Measurements from ENCODE around the gene CFAP99. TPM values are rescaled to one million over a fixed set of nuclear protein-coding genes. Genes with fewer than 3 reads are reported as not detected.

The CFAP99 gene
- total and polyA plus RNA-seq, 2 of the 4 experiments (the other 2 are of a cell fraction), result not detected

DNA sequence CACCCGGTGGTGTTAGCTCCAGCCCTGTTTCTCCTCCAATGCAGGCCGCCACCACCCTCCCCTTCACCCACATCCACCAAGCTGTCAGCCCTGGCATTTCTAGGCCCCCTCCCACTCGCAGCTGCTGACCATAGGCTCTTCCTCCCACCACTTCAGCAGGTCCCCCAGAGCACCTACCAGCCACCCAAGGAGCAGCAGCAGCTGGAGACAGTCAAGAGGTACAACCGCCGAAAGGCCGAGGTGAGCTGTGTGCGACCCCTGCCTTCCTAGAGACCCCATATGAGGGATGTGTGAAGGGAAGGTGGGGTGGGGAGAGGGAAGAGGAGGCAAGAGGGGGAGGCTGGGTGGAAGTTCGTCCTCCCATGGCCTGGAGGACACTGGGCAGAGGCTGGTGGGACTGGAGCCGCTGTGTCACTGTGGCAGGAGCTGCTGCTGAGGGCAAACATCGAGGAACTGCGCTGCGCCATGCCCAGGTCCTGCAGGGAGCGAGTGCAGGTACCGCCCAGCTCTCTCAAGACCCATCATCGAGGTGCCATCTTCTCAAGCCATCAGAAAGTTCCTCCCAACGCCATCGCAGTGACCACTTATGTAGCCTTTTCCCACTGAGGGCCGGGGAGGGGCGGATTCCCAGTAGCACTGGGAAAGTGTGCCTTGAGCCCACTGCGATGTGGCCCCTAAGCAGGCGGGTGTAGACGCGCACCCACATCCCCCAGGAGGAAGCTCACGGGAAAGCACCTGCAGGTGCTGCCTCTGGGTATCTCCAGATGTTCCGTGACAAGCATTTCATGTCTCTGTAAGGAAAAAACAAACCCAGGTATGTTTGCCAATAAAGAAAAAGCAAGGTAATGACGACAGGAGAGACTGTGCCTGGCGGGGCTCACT is 31.0 kb downstream of the CFAP99 start:
- Histone ChIP-seq H3K23ac (ENCODE audit: low read depth, low read length) (no peak overlapping the region), H4K8ac (ENCODE audit: low read depth in 2 of 2, low read length in 2 of 2) (no peak overlapping the region), H2BK20ac (ENCODE audit: low read depth, low read length) (no peak overlapping the region), H3K9ac (ENCODE audit: low read depth, low read length) (no peak overlapping the region), H4K5ac (ENCODE audit: low read depth, low read length) (no peak overlapping the region), H3K27ac (ENCODE audit: insufficient read depth, low read length) (no peak overlapping the region), H3K14ac (replicated peaks; ENCODE audit: low read depth, low read length) (no peak overlapping the region), H2AK9ac (replicated peaks; ENCODE audit: low read depth, low read length, poor library complexity) (no peak overlapping the region), H3K56ac (ENCODE audit: extremely low read depth, insufficient read depth, low read length) (no peak overlapping the region), H3K4me3 (ENCODE audit: insufficient read depth, low read depth, low read length) (no peak overlapping the region), H2BK5ac (ENCODE audit: low read depth, low read length, poor library complexity, severe bottlenecking) (no peak overlapping the region), H3K4ac (ENCODE audit: low read depth, low read length) (no peak overlapping the region), H2AFZ (replicated peaks; ENCODE audit: low read length, poor library complexity) (no peak overlapping the region), H3K4me1 (ENCODE audit: control insufficient read depth, insufficient read depth, low read length) (no peaks in the 10 kb centered on the region), H4K20me1 (ENCODE audit: insufficient read depth, low read length) (no peaks in the 10 kb centered on the region; the same call in 1 of the 2 replicates), H3K27me3 (ENCODE audit: control insufficient read depth, insufficient read depth, low read length) (peaks cover 24% of the 10 kb centered on the region), H4K91ac (ENCODE audit: insufficient read depth, low read depth, low read length) (no peak overlapping the region), H3K9me1 (ENCODE audit: insufficient read depth, low read length) (no peaks in the 10 kb centered on the region), H2BK120ac (ENCODE audit: low read depth, low read length) (no peak overlapping the region), H2AK5ac (ENCODE audit: low read depth, low read length) (no peak overlapping the region), H2BK15ac (ENCODE audit: low read depth, low read length) (no peak overlapping the region), H3K4me2 (ENCODE audit: low read depth, low read length) (no peak overlapping the region), H3K9me3 (ENCODE audit: control insufficient read depth, insufficient read depth, low read length) (no peaks in the 10 kb centered on the region), H3K18ac (ENCODE audit: low read depth, low read length) (no peak overlapping the region), H3K36me3 (ENCODE audit: control insufficient read depth, insufficient read depth, low read length) (no peaks in the 10 kb centered on the region), H3K79me1 (ENCODE audit: low read depth in 1 of 2, low read length in 2 of 2) (no peaks in the 10 kb centered on the region)
- BruUV-seq (replicated peaks), result no TSS peak
- ATAC-seq (ENCODE audit: low read depth), result no peak
- POLR2A ChIA-PET (ENCODE audit: unreplicated experiment), result no interaction called here
- dilution Hi-C loops (cut with HindIII; ENCODE audit: low sequenced_read_pairs, unreplicated experiment), result no loop called here
- in situ Hi-C loops (cut with MboI; ENCODE audit: low sequenced_read_pairs), result no loop called here
- WGBS, 2 experiments (ENCODE audit: extremely low coverage in 2 of 2, insufficient read length in 1 of 2), result 79% methylated on average over 11 of the region's 27 CpGs; no CpG with 5 or more reads in 1 of the 2 experiments
- no peak for DNase-seq
- intact Hi-C loops (cut with micrococcal nuclease), result no loop called here
- CTCF ChIA-PET, result no interaction called here
- TF ChIP-seq NFE2L2 (IDR thresholded peaks at IDR 0.05; ENCODE audit: low read depth, low read length) (no peak), RFX5 (IDR thresholded peaks at IDR 0.05; ENCODE audit: low read depth, low read length) (no peak), SMC3 (IDR thresholded peaks at IDR 0.05; ENCODE audit: low read depth, low read length) (no peak), MXI1 (IDR thresholded peaks at IDR 0.05; ENCODE audit: borderline replicate concordance, low read depth, low read length) (no peak), FOS (IDR thresholded peaks at IDR 0.05; ENCODE audit: low read depth, low read length) (no peak), RAD21 (IDR thresholded peaks at IDR 0.05; ENCODE audit: low read length) (no peak), MAFK (IDR thresholded peaks at IDR 0.05; ENCODE audit: low read depth, low read length) (no peak), BHLHE40 (IDR thresholded peaks at IDR 0.05; ENCODE audit: low read depth, low read length) (no peak), POLR2A (IDR thresholded peaks at IDR 0.05; ENCODE audit: low read depth, low read length) (no peak), RCOR1 (IDR thresholded peaks at IDR 0.05; ENCODE audit: insufficient replicate concordance, low read length) (no peak), CEBPB (IDR thresholded peaks at IDR 0.05; ENCODE audit: low read depth, low read length) (no peak), CHD1 (IDR thresholded peaks at IDR 0.05; ENCODE audit: low read depth, low read length) (no peak)
- TF ChIP-seq, protein P1, sequence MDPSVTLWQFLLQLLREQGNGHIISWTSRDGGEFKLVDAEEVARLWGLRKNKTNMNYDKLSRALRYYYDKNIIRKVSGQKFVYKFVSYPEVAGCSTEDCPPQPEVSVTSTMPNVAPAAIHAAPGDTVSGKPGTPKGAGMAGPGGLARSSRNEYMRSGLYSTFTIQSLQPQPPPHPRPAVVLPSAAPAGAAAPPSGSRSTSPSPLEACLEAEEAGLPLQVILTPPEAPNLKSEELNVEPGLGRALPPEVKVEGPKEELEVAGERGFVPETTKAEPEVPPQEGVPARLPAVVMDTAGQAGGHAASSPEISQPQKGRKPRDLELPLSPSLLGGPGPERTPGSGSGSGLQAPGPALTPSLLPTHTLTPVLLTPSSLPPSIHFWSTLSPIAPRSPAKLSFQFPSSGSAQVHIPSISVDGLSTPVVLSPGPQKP (IDR thresholded peaks at IDR 0.05; ENCODE audit: borderline replicate concordance, low read depth, low read length), result no peak
- TF ChIP-seq, protein P2, sequence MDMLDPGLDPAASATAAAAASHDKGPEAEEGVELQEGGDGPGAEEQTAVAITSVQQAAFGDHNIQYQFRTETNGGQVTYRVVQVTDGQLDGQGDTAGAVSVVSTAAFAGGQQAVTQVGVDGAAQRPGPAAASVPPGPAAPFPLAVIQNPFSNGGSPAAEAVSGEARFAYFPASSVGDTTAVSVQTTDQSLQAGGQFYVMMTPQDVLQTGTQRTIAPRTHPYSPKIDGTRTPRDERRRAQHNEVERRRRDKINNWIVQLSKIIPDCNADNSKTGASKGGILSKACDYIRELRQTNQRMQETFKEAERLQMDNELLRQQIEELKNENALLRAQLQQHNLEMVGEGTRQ (IDR thresholded peaks at IDR 0.05; ENCODE audit: low read depth, low read length), result no peak
- TF ChIP-seq, protein P3, sequence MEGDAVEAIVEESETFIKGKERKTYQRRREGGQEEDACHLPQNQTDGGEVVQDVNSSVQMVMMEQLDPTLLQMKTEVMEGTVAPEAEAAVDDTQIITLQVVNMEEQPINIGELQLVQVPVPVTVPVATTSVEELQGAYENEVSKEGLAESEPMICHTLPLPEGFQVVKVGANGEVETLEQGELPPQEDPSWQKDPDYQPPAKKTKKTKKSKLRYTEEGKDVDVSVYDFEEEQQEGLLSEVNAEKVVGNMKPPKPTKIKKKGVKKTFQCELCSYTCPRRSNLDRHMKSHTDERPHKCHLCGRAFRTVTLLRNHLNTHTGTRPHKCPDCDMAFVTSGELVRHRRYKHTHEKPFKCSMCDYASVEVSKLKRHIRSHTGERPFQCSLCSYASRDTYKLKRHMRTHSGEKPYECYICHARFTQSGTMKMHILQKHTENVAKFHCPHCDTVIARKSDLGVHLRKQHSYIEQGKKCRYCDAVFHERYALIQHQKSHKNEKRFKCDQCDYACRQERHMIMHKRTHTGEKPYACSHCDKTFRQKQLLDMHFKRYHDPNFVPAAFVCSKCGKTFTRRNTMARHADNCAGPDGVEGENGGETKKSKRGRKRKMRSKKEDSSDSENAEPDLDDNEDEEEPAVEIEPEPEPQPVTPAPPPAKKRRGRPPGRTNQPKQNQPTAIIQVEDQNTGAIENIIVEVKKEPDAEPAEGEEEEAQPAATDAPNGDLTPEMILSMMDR (conservative IDR thresholded peaks at IDR 0.05; ENCODE audit: low read depth, low read length), result no peak

Data from IMR-90 (cell line).